GM12875 (cell line): ENCODE results near the gene FAM131A.

Source experiments
- H3K4me3 ChIP-seq: one replicate; pipeline ENCODE4 v1.5.1; 2011; ENCODE audit warnings: low read depth, low read length, control low read depth
- CTCF ChIP-seq: IDR thresholded peaks from 2 replicates; pipeline ENCODE4 v1.5.1; 2011; ENCODE audit warnings: low read depth, mild to moderate bottlenecking, control low read depth, inconsistent platforms, low read length, moderate library complexity, borderline replicate concordance; ENCODE audit not compliant: insufficient read depth

Gene FAM131A

GRCh38 chr3:184298759-184299487 is 38.5 kb upstream of the FAM131A start, which contains the start of gene PSMD2:
Gene PSMD2, plus strand, starts transcription at chr3:184299241. Its CDS starts 26 bp downstream, at chr3:184299267.
- peak within 1 kb of the TSS; percentile 96 for H3K4me3 ChIP-seq
- no peak for TF ChIP-seq CTCF

GRCh38 chr3:184299488-184300377 is 37.7 kb upstream of the FAM131A start:
- peak overlapping the region; percentile 96 for H3K4me3 ChIP-seq
- no peak for TF ChIP-seq CTCF

GRCh38 chr3:184300378-184300720 is 37.1 kb upstream of the FAM131A start:
- TF ChIP-seq CTCF = no peak
- no peak overlapping the region for H3K4me3 ChIP-seq

GRCh38 chr3:184305577-184305976 is 31.8 kb upstream of the FAM131A start:
- TF ChIP-seq CTCF = peak; percentile 20; the same call in 1 of the 2 replicates

GRCh38 chr3:184306341-184306972 is 30.9 kb upstream of the FAM131A start:
- no peak for TF ChIP-seq CTCF
- no peak overlapping the region for H3K4me3 ChIP-seq

More at GRCh38 chr3:184305577-184305976, 31.8 kb upstream of the FAM131A start:
- no peak overlapping the region for H3K4me3 ChIP-seq

- H3K4me3 ChIP-seq = no peak overlapping the region
- TF ChIP-seq CTCF = no peak
Measured at GRCh38 chr3:184307915-184308314, 29.5 kb upstream of the FAM131A start.
